Trophoblast cell (in vitro differentiated cells and primary cell): ENCODE results near the gene ELAC1.
"Not testable (repeated sequence)": the region's sequence is repeated elsewhere in the genome, so short reads cannot be mapped to it uniquely, and the experiment has no call there.

Experiments used
- DNase-seq, 2 donors: peaks; one replicate each; pipeline ENCODE4 v3.0.0-alpha.2; 2016
- H2AFZ ChIP-seq: 2 replicates; pipeline ENCODE4 v1.6.1; 2013; ENCODE audit warnings: low read length, moderate library complexity, mild to moderate bottlenecking; ENCODE audit not compliant: insufficient read depth, poor library complexity
- H2AK5ac ChIP-seq: 2 replicates; pipeline ENCODE4 v1.6.1; 2013; ENCODE audit warnings: mild to moderate bottlenecking, low read length
- H2BK120ac ChIP-seq: 2 replicates; pipeline ENCODE4 v1.6.1; 2013; ENCODE audit warnings: low read length, mild to moderate bottlenecking, moderate library complexity; ENCODE audit not compliant: insufficient read depth, poor library complexity
- H2BK12ac ChIP-seq: 2 replicates; pipeline ENCODE4 v1.6.1; 2013; ENCODE audit warnings: mild to moderate bottlenecking, low read length, moderate library complexity
- H2BK5ac ChIP-seq: 2 replicates; pipeline ENCODE4 v1.6.1; 2013; ENCODE audit warnings: low read length, low read depth, moderate library complexity, mild to moderate bottlenecking; ENCODE audit not compliant: poor library complexity
- H3K14ac ChIP-seq: 2 replicates; pipeline ENCODE4 v1.6.1; 2013; ENCODE audit warnings: mild to moderate bottlenecking, low read length
- H3K18ac ChIP-seq: 2 replicates; pipeline ENCODE4 v1.6.1; 2013; ENCODE audit warnings: mild to moderate bottlenecking, low read length
- H3K23ac ChIP-seq: 2 replicates; pipeline ENCODE4 v1.6.1; 2013; ENCODE audit warnings: low read length
- H3K27ac ChIP-seq: 2 replicates; pipeline ENCODE4 v1.5.1; 2013; ENCODE audit warnings: low read depth, mild to moderate bottlenecking, inconsistent platforms, low read length, moderate library complexity
- H3K27me3 ChIP-seq: 2 replicates; pipeline ENCODE4 v1.6.1; 2013; ENCODE audit warnings: inconsistent platforms, mild to moderate bottlenecking, low read length, moderate library complexity; ENCODE audit not compliant: insufficient read depth
- H3K36me3 ChIP-seq, 2 experiments: 1 replicate in 1 of 2; 2 replicates in 1 of 2; pipeline ENCODE4 v1.6.1; 2013; ENCODE audit warnings: low read length in 2 of 2, mild to moderate bottlenecking in 2 of 2, moderate library complexity in 1 of 2; ENCODE audit not compliant: insufficient read depth in 2 of 2, control insufficient read depth in 1 of 2
- H3K4ac ChIP-seq: 2 replicates; pipeline ENCODE4 v1.6.1; 2013; ENCODE audit warnings: low read depth, mild to moderate bottlenecking, low read length, moderate library complexity
- H3K4me1 ChIP-seq, 2 experiments: 1 replicate in 1 of 2; 2 replicates in 1 of 2; pipeline ENCODE4 v1.6.1; 2013; ENCODE audit warnings: low read length in 2 of 2, mild to moderate bottlenecking in 2 of 2, moderate library complexity in 1 of 2; ENCODE audit not compliant: insufficient read depth in 2 of 2, control insufficient read depth in 1 of 2
- H3K4me2 ChIP-seq: 2 replicates; pipeline ENCODE4 v1.6.1; 2013; ENCODE audit warnings: inconsistent platforms, mild to moderate bottlenecking, low read length, moderate library complexity
- H3K4me3 ChIP-seq: 2 replicates; pipeline ENCODE4 v1.5.1; 2013; ENCODE audit warnings: mild to moderate bottlenecking, low read depth, low read length, inconsistent platforms
- H3K79me1 ChIP-seq: one replicate; pipeline ENCODE4 v1.6.1; 2013; ENCODE audit warnings: low read length
- H3K79me2 ChIP-seq: 2 replicates; pipeline ENCODE4 v1.6.1; 2013; ENCODE audit warnings: low read length, mild to moderate bottlenecking; ENCODE audit not compliant: control insufficient read depth, insufficient read depth, poor library complexity
- H3K9ac ChIP-seq: 2 replicates; pipeline ENCODE4 v1.6.1; 2013; ENCODE audit warnings: mild to moderate bottlenecking, low read length
- H3K9me3 ChIP-seq: 2 replicates; pipeline ENCODE4 v1.6.1; 2013; ENCODE audit warnings: low read depth, mild to moderate bottlenecking, control low read depth, inconsistent platforms, low read length; ENCODE audit not compliant: insufficient read depth
- H4K12ac ChIP-seq: 2 replicates; pipeline ENCODE4 v1.6.1; 2013; ENCODE audit warnings: low read depth, mild to moderate bottlenecking, low read length, moderate library complexity
- H4K8ac ChIP-seq: 2 replicates; pipeline ENCODE4 v1.6.1; 2013; ENCODE audit warnings: low read depth, mild to moderate bottlenecking, low read length, moderate library complexity
- H4K91ac ChIP-seq: one replicate; pipeline ENCODE4 v1.6.1; 2013; ENCODE audit warnings: low read depth, mild to moderate bottlenecking, low read length, moderate library complexity
- WGBS: extraction: QIAGEN DNeasy Blood & Tissue Kit; methylation state at CpG from one replicate; pipeline ENCODE4 v1.1.7; 2013; ENCODE audit warnings: missing lambda C conversion rate; ENCODE audit not compliant: insufficient read length, insufficient coverage; ENCODE audit errors: extremely low coverage; 5-methylcytosine and 5-hydroxymethylcytosine counted together

The ELAC1 gene

DNA sequence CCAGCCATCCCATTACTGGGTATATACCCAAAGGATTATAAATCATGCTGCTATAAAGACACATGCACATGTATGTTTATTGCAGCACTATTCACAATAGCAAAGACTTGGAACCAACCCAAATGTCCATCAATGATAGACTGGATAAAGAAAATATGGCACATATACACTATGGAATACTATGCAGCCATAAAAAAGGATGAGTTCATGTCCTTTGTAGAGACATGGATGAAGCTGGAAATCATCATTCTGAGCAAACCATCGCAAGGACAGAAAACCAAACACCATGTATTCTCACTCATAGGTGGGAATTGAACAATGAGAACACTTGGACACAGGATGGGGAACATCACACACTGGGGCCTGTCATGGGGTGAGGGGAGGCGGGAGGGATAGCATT, 35.3 kb downstream of the ELAC1 start:
- H2AK5ac ChIP-seq, H3K79me2 ChIP-seq, H3K36me3 ChIP-seq, H3K4ac ChIP-seq, H3K14ac ChIP-seq, H3K4me3 ChIP-seq, H4K12ac ChIP-seq, H2BK5ac ChIP-seq, H2BK12ac ChIP-seq, H4K8ac ChIP-seq, H3K27ac ChIP-seq, H2BK120ac ChIP-seq, H3K27me3 ChIP-seq, H2AFZ ChIP-seq, H3K18ac ChIP-seq, H4K91ac ChIP-seq, H3K9me3 ChIP-seq, H3K23ac ChIP-seq, H3K9ac ChIP-seq, H3K4me2 ChIP-seq, DNase-seq: not testable (repeated sequence)
- WGBS = no CpG with 5 or more reads among the region's 2 CpGs
- H3K79me1 ChIP-seq = peaks cover 11% of the 10 kb centered on the region
- peaks cover 15 to 17% of the 10 kb centered on the region in 2 experiments for H3K4me1 ChIP-seq

GRCh38 chr18:51006061-51006818, 38.4 kb downstream of the ELAC1 start:
- DNase-seq = peak; percentile 92 to 98
- Histone ChIP-seq H3K9me3 (no peaks in the 10 kb centered on the region), H3K23ac (no peak overlapping the region), H2AFZ (no peak overlapping the region), H3K4me1 (peaks cover 19 to 24% of the 10 kb centered on the region in 2 experiments), H2BK5ac (peak overlapping the region; percentile 88), H3K79me2 (no peaks in the 10 kb centered on the region), H4K8ac (peak overlapping the region; percentile 52), H3K27me3 (no peaks in the 10 kb centered on the region), H3K9ac (no peak overlapping the region), H3K14ac (peak overlapping the region; percentile 63), H3K4me3 (no peak overlapping the region), H2BK12ac (peak overlapping the region; percentile 95), H3K4ac (peak overlapping the region; percentile 64), H4K12ac (no peak overlapping the region), H2AK5ac (peak overlapping the region; percentile 75), H3K4me2 (peak overlapping the region; percentile 50), H3K36me3 (no peaks in the 10 kb centered on the region), H3K79me1 (peaks cover 13% of the 10 kb centered on the region), H3K27ac (peak overlapping the region; percentile 94), H2BK120ac (peak overlapping the region; percentile 89), H4K91ac (peak overlapping the region; percentile 71), H3K18ac (peak overlapping the region; percentile 70)
- no CpG with 5 or more reads among the region's 5 CpGs for WGBS

- peak; percentile 77 to 80 for DNase-seq
- peak overlapping the region; percentile 84 for H2BK120ac ChIP-seq
- H3K4me2 ChIP-seq = peak overlapping the region; percentile 56
- H3K4ac ChIP-seq = no peak overlapping the region
- no peak overlapping the region for H2AFZ ChIP-seq
- H3K14ac ChIP-seq = no peak overlapping the region
- no peaks in the 10 kb centered on the region for H3K9me3 ChIP-seq
- no peak overlapping the region for H2AK5ac ChIP-seq
- no peak overlapping the region for H3K23ac ChIP-seq
- H3K79me2 ChIP-seq = no peaks in the 10 kb centered on the region
- WGBS = no CpG with 5 or more reads among the region's 13 CpGs
- no peaks in the 10 kb centered on the region for H3K36me3 ChIP-seq
- H3K4me1 ChIP-seq = peaks cover 19 to 24% of the 10 kb centered on the region in 2 experiments
- no peak overlapping the region for H4K8ac ChIP-seq
- H4K91ac ChIP-seq = peak overlapping the region; percentile 50
- H2BK12ac ChIP-seq = no peak overlapping the region
- no peak overlapping the region for H4K12ac ChIP-seq
- no peak overlapping the region for H3K9ac ChIP-seq
- H3K4me3 ChIP-seq = no peak overlapping the region
- H3K18ac ChIP-seq = no peak overlapping the region
- H2BK5ac ChIP-seq = peak overlapping the region; percentile 81
- H3K79me1 ChIP-seq = peaks cover 13% of the 10 kb centered on the region
- no peaks in the 10 kb centered on the region for H3K27me3 ChIP-seq
- H3K27ac ChIP-seq = peak overlapping the region; percentile 94
Observed at GRCh38 chr18:51006948-51007789, 39.3 kb downstream of the ELAC1 start.

GRCh38 chr18:51007790-51008139, 39.9 kb downstream of the ELAC1 start:
- Histone ChIP-seq H3K18ac (peak overlapping the region; percentile 4), H2AFZ (no peak overlapping the region), H4K91ac (peak overlapping the region; percentile 66), H2BK5ac (peak overlapping the region; percentile 11), H2BK120ac (peak overlapping the region; percentile 39), H3K23ac (no peak overlapping the region), H4K12ac (no peak overlapping the region), H3K27ac (peak overlapping the region; percentile 43), H3K27me3 (no peaks in the 10 kb centered on the region), H3K4me2 (no peak overlapping the region), H3K9me3 (no peaks in the 10 kb centered on the region), H3K9ac (no peak overlapping the region), H3K79me2 (no peaks in the 10 kb centered on the region), H3K14ac (peak overlapping the region; percentile 80), H3K79me1 (peaks cover 13% of the 10 kb centered on the region), H2AK5ac (peak overlapping the region; percentile 27), H3K36me3 (no peaks in the 10 kb centered on the region), H3K4me1 (peaks cover 19 to 24% of the 10 kb centered on the region in 2 experiments), H2BK12ac (peak overlapping the region; percentile 52), H3K4ac (no peak overlapping the region), H3K4me3 (no peak overlapping the region), H4K8ac (no peak overlapping the region)
- no peak for DNase-seq
- no CpG with 5 or more reads among the region's 1 CpG for WGBS
